DMS153 treated with DMSO at 0.1 percent for 48 hours (cell line): ENCODE measurements around the gene LACTB.
"Not testable (repeated sequence)": the region's sequence is repeated elsewhere in the genome, so short reads cannot be mapped to it uniquely, and the experiment has no call there.

Experiments used
- DNase-seq: peaks from one replicate; lab custom pipeline; 2025; ENCODE audit not compliant: unreplicated experiment; lab: John Stamatoyannopoulos, UW

Gene LACTB

GRCh38 chr15:63089260-63090043, 32.2 kb upstream of the LACTB start:
- DNase-seq, result peak; percentile 20

GRCh38 chr15:63090472-63090871, 31.2 kb upstream of the LACTB start:
- no peak for DNase-seq

GRCh38 chr15:63090887-63091286, 30.8 kb upstream of the LACTB start:
- DNase-seq, result no peak

GRCh38 chr15:63091679-63092446, 29.8 kb upstream of the LACTB start:
- DNase-seq, result no peak

GRCh38 chr15:63093486-63094205, 28.0 kb upstream of the LACTB start:
- peak; percentile 23 for DNase-seq

- no peak for DNase-seq
Observed at GRCh38 chr15:63094495-63094931, 27.1 kb upstream of the LACTB start.

GRCh38 chr15:63096178-63096577, 25.5 kb upstream of the LACTB start:
- DNase-seq, result no peak

- DNase-seq, result not testable (repeated sequence)
Observed at GRCh38 chr15:63098901-63099300, 22.8 kb upstream of the LACTB start.

- DNase-seq, result not testable (repeated sequence)
Observed at GRCh38 chr15:63099581-63099980, 22.1 kb upstream of the LACTB start.

- DNase-seq, result no peak
Observed at GRCh38 chr15:63103416-63103815, 18.2 kb upstream of the LACTB start.

- DNase-seq, result no peak
Observed at GRCh38 chr15:63104727-63105126, 16.9 kb upstream of the LACTB start.

GRCh38 chr15:63105354-63105753, 16.3 kb upstream of the LACTB start:
- not testable (repeated sequence) for DNase-seq

- DNase-seq, result no peak
Observed at GRCh38 chr15:63107895-63108546, 13.6 kb upstream of the LACTB start.

GRCh38 chr15:63109498-63109897, 12.2 kb upstream of the LACTB start:
- no peak for DNase-seq

GRCh38 chr15:63109920-63110319, 11.7 kb upstream of the LACTB start:
- no peak for DNase-seq

- DNase-seq, result no peak
Observed at GRCh38 chr15:63110428-63111026, 11.1 kb upstream of the LACTB start.

GRCh38 chr15:63111481-63111880, 10.2 kb upstream of the LACTB start:
- DNase-seq, result no peak

- no peak for DNase-seq
Observed at GRCh38 chr15:63112871-63113270, 8.8 kb upstream of the LACTB start.

- DNase-seq, result no peak
Observed at GRCh38 chr15:63114465-63114864, 7.2 kb upstream of the LACTB start.

GRCh38 chr15:63118854-63119253, 2.8 kb upstream of the LACTB start:
- DNase-seq, result no peak
